ENCODE data around the gene FDX2. TPM values are rescaled to one million over a fixed set of nuclear protein-coding genes. Genes with fewer than 3 reads are reported as not detected.

Gene FDX2
- total RNA-seq, 1 experiment from 2014 or later, result 21.0 TPM

DNA sequence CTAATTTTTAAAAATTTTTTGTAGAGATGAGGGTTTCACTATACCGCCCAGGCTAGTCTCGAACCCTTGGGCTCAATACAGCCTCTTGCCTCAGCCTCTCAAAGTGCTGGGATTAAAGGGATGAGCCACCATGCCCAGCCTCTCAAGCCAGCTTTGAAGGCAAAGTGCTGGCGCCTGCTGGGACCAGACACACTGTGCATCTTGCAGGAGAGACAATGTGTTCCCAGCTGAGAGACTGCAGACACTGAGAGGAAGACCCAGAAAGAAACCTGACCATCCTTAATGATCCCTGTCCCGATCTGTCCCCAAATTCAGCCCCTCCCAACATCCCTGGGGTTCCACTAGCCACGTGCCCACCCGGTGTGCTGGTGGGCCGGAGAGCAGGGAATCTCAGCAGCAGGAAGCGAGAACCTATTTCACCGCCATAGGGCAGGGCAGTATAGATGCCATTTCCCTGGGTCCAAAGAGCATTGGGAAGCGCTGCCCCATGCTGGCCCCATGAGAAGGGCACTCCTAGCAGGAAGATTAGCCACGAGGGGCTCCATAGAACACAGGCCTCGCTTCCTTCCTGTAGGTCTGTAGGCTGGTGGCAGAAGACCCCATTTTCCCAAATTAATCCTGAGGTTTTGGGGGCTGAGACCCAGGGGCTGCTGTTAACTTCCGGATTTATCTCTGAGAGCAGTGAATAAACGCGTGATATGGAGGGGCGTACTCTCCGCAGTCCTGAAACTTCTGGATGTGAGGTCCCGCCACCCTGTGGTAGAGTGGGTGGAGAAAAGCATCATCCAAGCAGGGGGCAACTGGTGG lies 16.5 kb upstream of the FDX2 start:
- no peak for DNase-seq (ENCODE audit: low read depth, low spot score)
- Histone ChIP-seq H3K9me2 (ENCODE audit: insufficient read depth) (no peaks in the 10 kb centered on the region), H3K4me1 (ENCODE audit: control insufficient read depth in 1 of 2, insufficient read depth in 2 of 2, low read length in 2 of 2) (peaks cover 6 to 28% of the 10 kb centered on the region in 2 experiments; a peak in 3 of 4 replicates), H3K36me3 (ENCODE audit: control insufficient read depth in 1 of 2, insufficient read depth in 2 of 2, low read length in 2 of 2) (peaks cover 20 to 35% of the 10 kb centered on the region in 2 experiments), H3K27ac (ENCODE audit: low read depth, low read length) (peak overlapping the region; percentile 90), H3K4me2 (ENCODE audit: low read length) (peak overlapping the region; percentile 100), H3K9me3 (ENCODE audit: control insufficient read depth in 1 of 2, insufficient read depth in 1 of 2, low read depth in 1 of 2, low read length in 2 of 2) (no peaks in the 10 kb centered on the region), H2AFZ (ENCODE audit: low read depth, low read length, poor library complexity, severe bottlenecking) (no peak overlapping the region), H3K9ac (ENCODE audit: low read length) (peak overlapping the region; percentile 75), H3K27me3 (ENCODE audit: insufficient read depth, low read length) (no peaks in the 10 kb centered on the region), H3K4me3 (replicated peaks in 1 of 2; ENCODE audit: low read depth in 1 of 2, low read length in 2 of 2) (peak overlapping the region; percentile 77 to 93), H3K79me2 (ENCODE audit: insufficient read depth, low read length) (peaks cover 61% of the 10 kb centered on the region), H4K20me1 (ENCODE audit: insufficient read depth) (no peaks in the 10 kb centered on the region)
- TF ChIP-seq REST (IDR thresholded peaks at IDR 0.05; ENCODE audit: low read depth), result no peak
- TF ChIP-seq TCF7L2 (IDR thresholded peaks at IDR 0.05; ENCODE audit: borderline replicate concordance, extremely low read depth, insufficient read depth, insufficient read length), result no peak
- TF ChIP-seq FOSL1 (IDR thresholded peaks at IDR 0.05; ENCODE audit: low read depth), result no peak
- no peak for TF ChIP-seq ATF3 (IDR thresholded peaks at IDR 0.05)
- no peak for TF ChIP-seq POLR2AphosphoS5 (IDR thresholded peaks at IDR 0.05; ENCODE audit: low read depth, low read length)
- no peak for TF ChIP-seq CBX3 (IDR thresholded peaks at IDR 0.05; ENCODE audit: low read depth)
- no peak for TF ChIP-seq MAX (IDR thresholded peaks at IDR 0.05)
- TF ChIP-seq YY1 (IDR thresholded peaks at IDR 0.05; ENCODE audit: extremely low read depth, insufficient replicate concordance, low read depth, low read length), result no peak
- TF ChIP-seq ZNF274 (IDR thresholded peaks at IDR 0.05; ENCODE audit: low read depth, low read length), result no peak
- CTCF ChIA-PET, result interaction anchor here (1.0 kb wide), 1 partner anchor 73 kb away, joined by 4 read pairs; no protein-coding TSS in a partner anchor
- intact Hi-C loops (cut with micrococcal nuclease), result loop anchor here (2.0 kb wide), 1 partner anchor 44 kb away; the partner anchor contains the start of gene ICAM5
- BruUV-seq (replicated peaks), result TSS peak; percentile 70
- RAD21 ChIA-PET (ENCODE audit: low non-redundant PET in 1 of 2, low total read pairs in 2 of 2, uncharacterized antibody in 2 of 2, unreplicated experiment in 2 of 2), result no interaction called here
- POLR2A ChIA-PET, result interaction anchor here (2.5 kb wide), 1 partner anchor 43 kb away, joined by 26 read pairs; the partner anchor contains the start of gene ICAM5
- ATAC-seq, result no peak
